ENCODE results near the gene SPTB.

Gene SPTB

GRCh38 chr14:64879635-64880220 is at the start of gene SPTB:
Gene SPTB, minus strand, starts transcription at chr14:64879907. Its CDS starts 56,813 bp downstream, at chr14:64823094.
- H3K27me3 ChIP-seq (ENCODE audit: control insufficient read depth in 1 of 2, insufficient read depth in 2 of 2, low read length in 2 of 2), result peaks cover 13 to 49% of the 10 kb centered on the region in 2 donors
- H3K27ac ChIP-seq (ENCODE audit: low read depth, low read length), result no peak within 1 kb of the TSS
- H3K4me3 ChIP-seq (ENCODE audit: low read depth in 1 of 2, low read length in 2 of 2), result peak within 1 kb of the TSS; percentile 63 to 66
- no peak within 1 kb of the TSS for H3K9ac ChIP-seq (ENCODE audit: low read depth in 1 of 2, low read length in 2 of 2)
- no peaks in the 10 kb centered on the region for H3K36me3 ChIP-seq (ENCODE audit: control insufficient read depth in 1 of 2, insufficient read depth in 2 of 2, low read length in 2 of 2)
- H3K4me1 ChIP-seq (ENCODE audit: control insufficient read depth in 1 of 2, insufficient read depth in 2 of 2, low read length in 2 of 2), result peaks cover 0 to 12% of the 10 kb centered on the region in 2 donors
- H3K9me3 ChIP-seq (ENCODE audit: control insufficient read depth in 1 of 2, low read length in 2 of 2), result no peaks in the 10 kb centered on the region

GRCh38 chr14:64929014-64929359 is 49.3 kb upstream of the SPTB start:
- H3K4me3 ChIP-seq (ENCODE audit: low read depth in 1 of 2, low read length in 2 of 2), result no peak overlapping the region
- no peaks in the 10 kb centered on the region for H3K9me3 ChIP-seq (ENCODE audit: control insufficient read depth in 1 of 2, low read length in 2 of 2)
- H3K4me1 ChIP-seq (ENCODE audit: control insufficient read depth in 1 of 2, insufficient read depth in 2 of 2, low read length in 2 of 2), result peaks cover 4 to 11% of the 10 kb centered on the region in 2 donors
- no peak overlapping the region for H3K9ac ChIP-seq (ENCODE audit: low read depth in 1 of 2, low read length in 2 of 2)
- H3K36me3 ChIP-seq (ENCODE audit: control insufficient read depth in 1 of 2, insufficient read depth in 2 of 2, low read length in 2 of 2), result peaks cover 23 to 63% of the 10 kb centered on the region in 2 donors
- no peak overlapping the region for H3K27ac ChIP-seq (ENCODE audit: low read depth, low read length)
- H3K27me3 ChIP-seq (ENCODE audit: control insufficient read depth in 1 of 2, insufficient read depth in 2 of 2, low read length in 2 of 2), result no peaks in the 10 kb centered on the region

- no peaks in the 10 kb centered on the region for H3K9me3 ChIP-seq (ENCODE audit: control insufficient read depth in 1 of 2, low read length in 2 of 2)
- H3K4me1 ChIP-seq (ENCODE audit: control insufficient read depth in 1 of 2, insufficient read depth in 2 of 2, low read length in 2 of 2), result peaks cover 4 to 11% of the 10 kb centered on the region in 2 donors
- H3K27ac ChIP-seq (ENCODE audit: low read depth, low read length), result no peak overlapping the region
- H3K27me3 ChIP-seq (ENCODE audit: control insufficient read depth in 1 of 2, insufficient read depth in 2 of 2, low read length in 2 of 2), result no peaks in the 10 kb centered on the region
- H3K9ac ChIP-seq (ENCODE audit: low read depth in 1 of 2, low read length in 2 of 2), result no peak overlapping the region
- H3K4me3 ChIP-seq (ENCODE audit: low read depth in 1 of 2, low read length in 2 of 2), result no peak overlapping the region
- H3K36me3 ChIP-seq (ENCODE audit: control insufficient read depth in 1 of 2, insufficient read depth in 2 of 2, low read length in 2 of 2), result peaks cover 25 to 62% of the 10 kb centered on the region in 2 donors
These were observed 48.7 kb upstream of the SPTB start for GRCh38 chr14:64928239-64929013.

- Histone ChIP-seq H3K36me3 (ENCODE audit: control insufficient read depth in 1 of 2, insufficient read depth in 2 of 2, low read length in 2 of 2) (peaks cover 18 to 51% of the 10 kb centered on the region in 2 donors), H3K9ac (ENCODE audit: low read depth in 1 of 2, low read length in 2 of 2) (no peak overlapping the region), H3K4me3 (ENCODE audit: low read depth in 1 of 2, low read length in 2 of 2) (no peak overlapping the region), H3K4me1 (ENCODE audit: control insufficient read depth in 1 of 2, insufficient read depth in 2 of 2, low read length in 2 of 2) (peaks cover 4 to 10% of the 10 kb centered on the region in 2 donors), H3K9me3 (ENCODE audit: control insufficient read depth in 1 of 2, low read length in 2 of 2) (no peaks in the 10 kb centered on the region), H3K27ac (ENCODE audit: low read depth, low read length) (no peak overlapping the region), H3K27me3 (ENCODE audit: control insufficient read depth in 1 of 2, insufficient read depth in 2 of 2, low read length in 2 of 2) (no peaks in the 10 kb centered on the region)
These were observed 47.3 kb upstream of the SPTB start for GRCh38 chr14:64927031-64927430.

GRCh38 chr14:64926398-64926995 is 46.8 kb upstream of the SPTB start:
- H3K4me3 ChIP-seq (ENCODE audit: low read depth in 1 of 2, low read length in 2 of 2), result no peak overlapping the region
- H3K27me3 ChIP-seq (ENCODE audit: control insufficient read depth in 1 of 2, insufficient read depth in 2 of 2, low read length in 2 of 2), result no peaks in the 10 kb centered on the region
- H3K9ac ChIP-seq (ENCODE audit: low read depth in 1 of 2, low read length in 2 of 2), result no peak overlapping the region
- peaks cover 12 to 46% of the 10 kb centered on the region in 2 donors for H3K36me3 ChIP-seq (ENCODE audit: control insufficient read depth in 1 of 2, insufficient read depth in 2 of 2, low read length in 2 of 2)
- H3K9me3 ChIP-seq (ENCODE audit: control insufficient read depth in 1 of 2, low read length in 2 of 2), result no peaks in the 10 kb centered on the region
- peaks cover 4 to 6% of the 10 kb centered on the region in 2 donors for H3K4me1 ChIP-seq (ENCODE audit: control insufficient read depth in 1 of 2, insufficient read depth in 2 of 2, low read length in 2 of 2)
- H3K27ac ChIP-seq (ENCODE audit: low read depth, low read length), result no peak overlapping the region

- Histone ChIP-seq H3K9me3 (ENCODE audit: control insufficient read depth in 1 of 2, low read length in 2 of 2) (no peaks in the 10 kb centered on the region), H3K4me1 (ENCODE audit: control insufficient read depth in 1 of 2, insufficient read depth in 2 of 2, low read length in 2 of 2) (no peaks in the 10 kb centered on the region), H3K27me3 (ENCODE audit: control insufficient read depth in 1 of 2, insufficient read depth in 2 of 2, low read length in 2 of 2) (no peaks in the 10 kb centered on the region), H3K36me3 (ENCODE audit: control insufficient read depth in 1 of 2, insufficient read depth in 2 of 2, low read length in 2 of 2) (peaks cover 11 to 27% of the 10 kb centered on the region in 2 donors), H3K4me3 (ENCODE audit: low read depth in 1 of 2, low read length in 2 of 2) (no peak overlapping the region), H3K27ac (ENCODE audit: low read depth, low read length) (no peak overlapping the region), H3K9ac (ENCODE audit: low read depth in 1 of 2, low read length in 2 of 2) (no peak overlapping the region)
These were observed 43.3 kb upstream of the SPTB start for GRCh38 chr14:64923015-64923414.

- Histone ChIP-seq H3K9me3 (ENCODE audit: control insufficient read depth in 1 of 2, low read length in 2 of 2) (no peaks in the 10 kb centered on the region), H3K27me3 (ENCODE audit: control insufficient read depth in 1 of 2, insufficient read depth in 2 of 2, low read length in 2 of 2) (no peaks in the 10 kb centered on the region), H3K36me3 (ENCODE audit: control insufficient read depth in 1 of 2, insufficient read depth in 2 of 2, low read length in 2 of 2) (peaks cover 5 to 13% of the 10 kb centered on the region in 2 donors), H3K27ac (ENCODE audit: low read depth, low read length) (no peak overlapping the region), H3K9ac (ENCODE audit: low read depth in 1 of 2, low read length in 2 of 2) (no peak overlapping the region), H3K4me1 (ENCODE audit: control insufficient read depth in 1 of 2, insufficient read depth in 2 of 2, low read length in 2 of 2) (peaks cover 5 to 7% of the 10 kb centered on the region in 2 donors), H3K4me3 (ENCODE audit: low read depth in 1 of 2, low read length in 2 of 2) (no peak overlapping the region)
These were observed 40.8 kb upstream of the SPTB start for GRCh38 chr14:64920465-64920864.

GRCh38 chr14:64919618-64920017 is 39.9 kb upstream of the SPTB start:
- Histone ChIP-seq H3K27me3 (ENCODE audit: control insufficient read depth in 1 of 2, insufficient read depth in 2 of 2, low read length in 2 of 2) (no peaks in the 10 kb centered on the region), H3K4me1 (ENCODE audit: control insufficient read depth in 1 of 2, insufficient read depth in 2 of 2, low read length in 2 of 2) (peaks cover 11 to 13% of the 10 kb centered on the region in 2 donors), H3K9me3 (ENCODE audit: control insufficient read depth in 1 of 2, low read length in 2 of 2) (no peaks in the 10 kb centered on the region), H3K27ac (ENCODE audit: low read depth, low read length) (no peak overlapping the region), H3K36me3 (ENCODE audit: control insufficient read depth in 1 of 2, insufficient read depth in 2 of 2, low read length in 2 of 2) (peaks cover 5 to 9% of the 10 kb centered on the region in 2 donors), H3K9ac (ENCODE audit: low read depth in 1 of 2, low read length in 2 of 2) (no peak overlapping the region), H3K4me3 (ENCODE audit: low read depth in 1 of 2, low read length in 2 of 2) (no peak overlapping the region)

GRCh38 chr14:64919215-64919614 is 39.5 kb upstream of the SPTB start:
- Histone ChIP-seq H3K9ac (ENCODE audit: low read depth in 1 of 2, low read length in 2 of 2) (no peak overlapping the region), H3K27me3 (ENCODE audit: control insufficient read depth in 1 of 2, insufficient read depth in 2 of 2, low read length in 2 of 2) (no peaks in the 10 kb centered on the region), H3K4me3 (ENCODE audit: low read depth in 1 of 2, low read length in 2 of 2) (no peak overlapping the region), H3K9me3 (ENCODE audit: control insufficient read depth in 1 of 2, low read length in 2 of 2) (no peaks in the 10 kb centered on the region), H3K36me3 (ENCODE audit: control insufficient read depth in 1 of 2, insufficient read depth in 2 of 2, low read length in 2 of 2) (peaks cover 4 to 5% of the 10 kb centered on the region in 2 donors), H3K4me1 (ENCODE audit: control insufficient read depth in 1 of 2, insufficient read depth in 2 of 2, low read length in 2 of 2) (peaks cover 11 to 13% of the 10 kb centered on the region in 2 donors), H3K27ac (ENCODE audit: low read depth, low read length) (no peak overlapping the region)

- Histone ChIP-seq H3K9ac (ENCODE audit: low read depth in 1 of 2, low read length in 2 of 2) (no peak overlapping the region), H3K36me3 (ENCODE audit: control insufficient read depth in 1 of 2, insufficient read depth in 2 of 2, low read length in 2 of 2) (no peaks in the 10 kb centered on the region), H3K27ac (ENCODE audit: low read depth, low read length) (no peak overlapping the region), H3K9me3 (ENCODE audit: control insufficient read depth in 1 of 2, low read length in 2 of 2) (no peaks in the 10 kb centered on the region), H3K4me3 (ENCODE audit: low read depth in 1 of 2, low read length in 2 of 2) (no peak overlapping the region), H3K4me1 (ENCODE audit: control insufficient read depth in 1 of 2, insufficient read depth in 2 of 2, low read length in 2 of 2) (peaks cover 13 to 16% of the 10 kb centered on the region in 2 donors), H3K27me3 (ENCODE audit: control insufficient read depth in 1 of 2, insufficient read depth in 2 of 2, low read length in 2 of 2) (no peaks in the 10 kb centered on the region)
These were observed 38.5 kb upstream of the SPTB start for GRCh38 chr14:64918216-64918615.
